Lower leg skin (tissue), 4 donors: ENCODE measurements around the gene PNPLA2. TPM values are rescaled to one million over a fixed set of nuclear protein-coding genes. Genes with fewer than 3 reads are reported as not detected.

Source experiments
- DNase-seq, 2 donors: peaks; one replicate each; pipeline ENCODE4 v3.0.0-alpha.2; 2019; ENCODE audit warnings: low spot score in 2 of 2
- H3K4me3 ChIP-seq: fragments of 200-600 bp; sonication (generic); 2 replicates; pipeline ENCODE4 v1.5.1; 2017; ENCODE audit warnings: mild to moderate bottlenecking, low read depth; ENCODE audit not compliant: poor library complexity, severe bottlenecking
- POLR2A ChIP-seq, 2 donors: fragments of 450-650 bp; IDR thresholded peaks; one replicate each; pipeline ENCODE4 v1.6.1; 2016 to 2017; ENCODE audit warnings: antibody characterized with exemption in 2 of 2, mild to moderate bottlenecking in 1 of 2, moderate library complexity in 1 of 2
- WGBS, 2 donors: methylation state at CpG; one replicate each; pipeline ENCODE4 v1.1.5; 2018; 5-methylcytosine and 5-hydroxymethylcytosine counted together
- intact Hi-C: fragments of 100-400 bp; cut with DNase I; formaldehyde crosslinking; loops from one replicate; pipeline ENCODE4 v1.15.0; 2023; ENCODE audit warnings: low total_unique reads
- total RNA-seq, 4 donors: library from RNA; depleted of rRNA; stranded (reverse); fragments of >200 nt; gene quantifications; one replicate each; pipeline ENCODE4 v1.1.0, GENCODE V29; 2016
- TF ChIP-seq, protein P1 (sequence below), 3 donors: fragments of 450-650 bp; IDR thresholded peaks; one replicate each; pipeline ENCODE4 v1.5.1; 2016; ENCODE audit warnings: antibody characterized with exemption in 3 of 3, mild to moderate bottlenecking in 3 of 3, moderate library complexity in 2 of 3

Gene PNPLA2
- total RNA-seq, 4 donors from 2014 or later: 55.5 to 99.7 (median 72.4) TPM

DNA sequence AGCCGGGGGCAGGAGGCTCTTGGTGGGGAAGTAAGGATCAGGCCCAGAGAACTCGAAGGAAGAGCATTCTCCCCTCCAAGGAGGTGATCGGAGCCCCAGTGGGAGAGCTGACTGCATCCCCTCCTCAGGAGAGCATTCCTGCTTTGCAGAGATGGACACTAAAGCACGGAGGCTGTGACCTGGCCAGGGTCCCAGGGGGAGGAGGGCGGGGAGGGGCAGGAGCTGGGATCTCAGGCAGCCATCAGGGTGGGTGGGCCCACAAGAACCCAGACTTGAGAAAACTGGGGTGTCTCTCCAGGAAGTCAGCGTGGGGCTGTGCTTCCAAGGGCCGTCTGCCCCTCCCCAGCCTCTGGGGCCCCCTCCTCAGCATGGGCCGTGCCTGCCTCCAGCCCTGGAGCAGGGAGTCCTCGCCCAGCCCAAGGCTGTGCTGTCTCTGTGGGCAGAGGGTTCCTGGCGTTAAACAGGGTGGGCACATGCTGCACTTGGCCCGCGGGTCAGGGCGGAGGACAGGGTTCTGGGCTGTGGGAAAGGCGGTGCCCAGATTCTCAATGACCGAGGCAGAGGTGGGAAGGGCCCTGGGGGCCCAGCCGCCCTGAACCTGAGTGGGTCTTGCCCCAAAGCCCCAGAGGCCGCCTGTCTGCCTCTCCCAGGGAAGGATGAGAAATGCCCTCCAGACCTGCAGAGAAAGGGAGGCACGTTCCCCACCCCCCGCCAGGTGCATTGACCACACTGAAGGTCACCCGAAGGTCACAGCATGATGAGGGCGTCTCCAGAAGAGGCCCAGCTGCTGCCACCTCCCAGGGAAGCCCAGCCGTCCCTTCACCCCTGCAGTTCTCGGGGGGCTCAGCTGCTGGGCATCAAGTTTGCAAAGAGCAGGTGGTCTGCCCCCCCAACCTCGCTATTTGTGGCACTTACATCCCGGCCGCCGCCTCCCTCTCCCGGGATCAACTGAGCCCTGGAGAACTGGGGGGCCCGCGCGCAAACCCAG lies 29.5 kb upstream of the PNPLA2 start:
- no peak for DNase-seq
- intact Hi-C loops: no loop called here
- no peak overlapping the region for H3K4me3 ChIP-seq
- 19 to 28% methylated on average over 25 to 26 of the region's 31 CpGs for WGBS, 2 donors
- TF ChIP-seq POLR2A (IDR thresholded peaks at IDR 0.05): no peak
- TF ChIP-seq, protein P1, sequence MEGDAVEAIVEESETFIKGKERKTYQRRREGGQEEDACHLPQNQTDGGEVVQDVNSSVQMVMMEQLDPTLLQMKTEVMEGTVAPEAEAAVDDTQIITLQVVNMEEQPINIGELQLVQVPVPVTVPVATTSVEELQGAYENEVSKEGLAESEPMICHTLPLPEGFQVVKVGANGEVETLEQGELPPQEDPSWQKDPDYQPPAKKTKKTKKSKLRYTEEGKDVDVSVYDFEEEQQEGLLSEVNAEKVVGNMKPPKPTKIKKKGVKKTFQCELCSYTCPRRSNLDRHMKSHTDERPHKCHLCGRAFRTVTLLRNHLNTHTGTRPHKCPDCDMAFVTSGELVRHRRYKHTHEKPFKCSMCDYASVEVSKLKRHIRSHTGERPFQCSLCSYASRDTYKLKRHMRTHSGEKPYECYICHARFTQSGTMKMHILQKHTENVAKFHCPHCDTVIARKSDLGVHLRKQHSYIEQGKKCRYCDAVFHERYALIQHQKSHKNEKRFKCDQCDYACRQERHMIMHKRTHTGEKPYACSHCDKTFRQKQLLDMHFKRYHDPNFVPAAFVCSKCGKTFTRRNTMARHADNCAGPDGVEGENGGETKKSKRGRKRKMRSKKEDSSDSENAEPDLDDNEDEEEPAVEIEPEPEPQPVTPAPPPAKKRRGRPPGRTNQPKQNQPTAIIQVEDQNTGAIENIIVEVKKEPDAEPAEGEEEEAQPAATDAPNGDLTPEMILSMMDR (IDR thresholded peaks at IDR 0.05): no peak

DNA sequence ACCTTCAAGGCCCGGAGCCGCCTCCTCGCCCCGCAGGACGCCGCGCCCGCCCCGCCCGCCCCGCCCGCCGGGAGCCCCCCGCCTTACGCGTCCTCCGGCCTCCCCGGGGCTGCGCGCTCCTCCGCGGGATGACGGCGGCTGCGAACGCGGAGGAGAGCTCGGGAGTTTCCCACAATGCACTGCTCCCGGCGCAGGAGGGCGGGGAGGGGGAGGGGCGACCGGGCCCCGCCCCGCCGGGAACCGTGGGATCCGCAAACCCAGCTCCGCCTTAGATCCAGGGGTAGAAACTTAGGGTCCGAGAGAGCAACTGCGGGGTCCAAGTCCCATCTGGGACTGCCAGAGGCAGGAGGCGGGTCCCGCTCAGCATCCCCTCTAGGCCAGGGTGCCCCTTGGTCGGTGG lies 28.8 kb upstream of the PNPLA2 start, which contains the start of gene CEND1:
CEND1 (minus strand) TSS at position 148 of the 400 bp plus-strand sequence. CDS start 1,514 bp downstream, outside the sequence.
- no peak within 1 kb of the TSS for H3K4me3 ChIP-seq
- 20 to 34% methylated on average over 3 to 7 of the region's 44 CpGs for WGBS, 2 donors
- TF ChIP-seq POLR2A (IDR thresholded peaks at IDR 0.05): no peak
- TF ChIP-seq, protein P1 (IDR thresholded peaks at IDR 0.05): no peak
- no peak for DNase-seq
- intact Hi-C loops: no loop called here

DNA sequence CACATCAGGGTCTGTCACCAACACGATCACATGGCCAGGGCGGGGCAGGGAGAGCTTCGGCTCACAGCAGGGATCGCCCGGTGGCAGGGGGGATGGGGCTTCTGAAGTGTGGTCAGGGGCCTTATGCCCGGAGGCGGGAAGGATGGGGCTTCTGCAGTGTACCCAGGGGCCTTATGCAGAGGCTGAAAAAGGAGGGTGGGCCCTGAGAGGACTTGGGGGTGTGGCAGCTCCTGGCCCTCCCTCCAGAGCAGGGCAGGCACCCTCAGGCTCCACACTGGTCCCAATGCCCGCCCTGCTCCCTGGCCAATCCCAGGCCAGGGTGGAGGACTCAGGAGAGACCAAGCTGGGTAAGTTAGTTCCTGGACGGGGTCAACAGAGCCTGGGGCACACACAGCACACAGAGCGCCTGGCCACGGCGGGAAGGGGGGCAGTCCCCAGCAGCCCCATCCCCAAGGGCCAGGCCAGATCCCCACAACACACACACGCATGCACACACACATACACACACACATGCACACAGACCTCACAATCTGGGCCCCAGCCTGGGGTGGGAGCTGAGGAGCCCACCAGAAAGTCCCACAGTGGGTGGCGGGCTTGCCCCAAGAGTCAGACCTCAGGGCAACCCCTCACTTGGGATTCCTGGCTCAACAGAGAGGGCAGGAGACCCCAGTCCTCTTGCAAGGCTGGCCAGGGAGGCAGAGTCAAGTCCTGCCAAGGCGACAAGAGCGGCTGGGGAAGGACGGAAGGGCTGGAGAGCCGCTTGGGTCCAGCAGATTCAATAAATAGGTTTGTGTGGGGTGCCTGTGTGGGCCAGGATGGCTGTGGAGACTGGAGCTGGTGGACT lies 27.8 kb upstream of the PNPLA2 start:
- WGBS, 2 donors: 62% methylated on average over 15 to 18 of the region's 18 CpGs
- DNase-seq: no peak
- H3K4me3 ChIP-seq: no peak overlapping the region
- no peak for TF ChIP-seq POLR2A (IDR thresholded peaks at IDR 0.05)
- TF ChIP-seq, protein P1 (IDR thresholded peaks at IDR 0.05): no peak
- intact Hi-C loops: no loop called here

DNA sequence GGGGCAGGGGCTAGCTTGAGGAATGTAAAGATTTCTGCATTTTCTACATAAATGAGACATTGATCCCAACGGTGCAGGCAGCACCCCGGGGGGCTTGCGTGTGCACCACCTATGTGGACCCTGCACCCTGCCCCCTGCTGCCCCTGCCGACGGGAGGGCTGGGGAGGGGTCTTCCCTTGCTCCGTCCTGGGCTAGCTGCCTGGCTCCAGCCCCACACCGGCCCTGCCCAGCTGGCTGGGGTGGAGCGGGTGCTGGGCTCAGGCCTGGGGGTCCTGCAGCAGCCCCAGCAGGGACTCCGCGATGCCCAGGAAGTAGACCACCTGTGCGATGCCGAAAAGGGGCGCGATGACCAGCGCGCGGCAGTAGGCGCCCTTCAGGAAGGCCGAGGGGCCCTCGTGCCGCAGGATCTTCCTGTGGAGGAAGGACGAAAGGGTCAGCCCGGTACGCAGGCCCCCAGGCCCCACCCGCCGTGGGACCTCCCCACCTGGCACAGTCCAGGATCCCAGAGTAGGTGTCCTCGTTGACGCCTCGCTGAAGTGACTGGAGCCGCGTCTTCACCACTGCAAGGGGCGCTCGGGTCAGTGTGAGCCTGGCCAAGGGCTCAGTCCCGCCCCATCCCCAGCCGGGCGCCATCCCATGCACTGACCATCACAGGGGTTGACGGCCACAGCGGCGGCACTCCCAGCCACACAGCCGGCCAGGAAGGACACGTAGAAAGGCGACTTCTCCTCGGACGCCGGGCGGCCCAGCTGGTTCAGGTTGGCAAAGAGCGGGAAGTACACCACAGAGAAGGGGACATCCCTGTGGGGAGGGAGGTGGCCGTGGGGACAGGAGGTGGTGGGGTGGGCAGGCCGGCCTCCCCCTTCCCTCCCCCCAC lies 26.8 kb upstream of the PNPLA2 start:
- WGBS, 2 donors: 92 to 93% methylated on average over 36 to 49 of the region's 49 CpGs
- no peak overlapping the region for H3K4me3 ChIP-seq
- no peak for DNase-seq
- intact Hi-C loops: no loop called here
- no peak for TF ChIP-seq POLR2A (IDR thresholded peaks at IDR 0.05)
- TF ChIP-seq, protein P1 (IDR thresholded peaks at IDR 0.05): no peak

DNA sequence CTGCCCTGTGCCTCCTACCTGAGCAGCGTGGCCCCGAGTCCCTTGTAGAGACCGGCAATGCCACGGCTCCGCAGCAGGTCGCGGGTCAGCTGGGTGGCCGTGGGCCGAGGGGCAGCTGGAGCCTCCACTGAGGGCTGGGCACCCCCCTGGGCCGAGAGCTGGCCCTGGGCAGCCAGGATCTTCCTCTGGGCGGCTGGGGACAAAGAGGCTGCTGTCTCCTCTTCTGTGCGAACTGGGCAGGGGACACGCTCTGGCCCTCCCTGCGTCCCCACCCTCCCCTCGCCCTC lies 26.2 kb upstream of the PNPLA2 start:
- no peak for TF ChIP-seq POLR2A (IDR thresholded peaks at IDR 0.05)
- TF ChIP-seq, protein P1 (IDR thresholded peaks at IDR 0.05): no peak
- H3K4me3 ChIP-seq: no peak overlapping the region
- intact Hi-C loops: no loop called here
- no peak for DNase-seq
- 90 to 96% methylated on average over 10 to 12 of the region's 15 CpGs for WGBS, 2 donors
